HL-60 (cell line): ENCODE results near the gene GSTM2.
"Not testable (repeated sequence)": the region's sequence is repeated elsewhere in the genome, so short reads cannot be mapped to it uniquely, and the experiment has no call there.

Experiments
- DNase-seq, 2 experiments: peaks; one replicate each; pipeline ENCODE4 v3.0.0-alpha.2; 2010 to 2020; ENCODE audit warnings: low read depth in 1 of 2, low spot score in 1 of 2
- H3K27ac ChIP-seq: fragments of 250-450 bp; sonication (Bioruptor Pico); replicated peaks from 2 replicates; pipeline ENCODE4 v1.5.1; 2020; ENCODE audit warnings: mild to moderate bottlenecking, moderate library complexity
- H3K27me3 ChIP-seq: fragments of 250-450 bp; sonication (Bioruptor Pico); 2 replicates; pipeline ENCODE4 v1.5.1; 2021; ENCODE audit warnings: mild to moderate bottlenecking, moderate library complexity; ENCODE audit not compliant: insufficient read depth, poor library complexity, severe bottlenecking
- H3K4me3 ChIP-seq: replicated peaks from 2 replicates; pipeline ENCODE4 v1.5.1; 2011; ENCODE audit warnings: mild to moderate bottlenecking, control low read depth, low read length; ENCODE audit not compliant: insufficient read depth
- GABPA ChIP-seq: IDR thresholded peaks from 2 replicates; pipeline ENCODE4 v1.6.1; 2012; ENCODE audit warnings: low read depth
- POLR2AphosphoS5 ChIP-seq: IDR thresholded peaks from 2 replicates; pipeline ENCODE4 v1.6.1; 2012; ENCODE audit warnings: low read depth
- SPI1 ChIP-seq: IDR thresholded peaks from 2 replicates; pipeline ENCODE4 v1.6.1; 2012; ENCODE audit warnings: low read depth, mild to moderate bottlenecking, borderline replicate concordance
- TF ChIP-seq, protein P1 (sequence below): IDR thresholded peaks from one replicate; pipeline ENCODE4 v1.5.1; 2011; ENCODE audit warnings: low read length, control low read depth, inconsistent platforms; ENCODE audit not compliant: insufficient read depth
- TF ChIP-seq, protein P2 (sequence below): IDR thresholded peaks from 2 replicates; pipeline ENCODE4 v1.6.1; 2012; ENCODE audit warnings: low read depth; ENCODE audit not compliant: insufficient replicate concordance

The GSTM2 gene

DNA sequence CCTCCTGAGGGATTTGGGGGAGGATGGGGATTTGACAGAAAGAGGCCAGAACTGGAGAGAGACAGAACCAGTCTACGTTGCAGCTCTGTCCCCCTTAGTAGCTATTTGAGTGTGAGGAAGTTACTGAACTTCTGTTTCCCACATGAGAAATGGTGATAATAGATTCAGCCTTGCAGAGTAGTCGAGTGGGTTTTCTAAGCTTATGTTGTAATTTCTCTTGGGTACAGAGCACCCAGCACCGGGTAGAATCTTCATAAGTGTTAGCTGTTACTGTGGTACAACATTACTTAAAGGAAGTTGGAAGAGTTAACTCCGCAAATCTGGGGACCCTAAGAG, 7.2 kb upstream of the GSTM2 start:
- TF ChIP-seq SPI1, result peak; percentile 59; the same call in 1 of the 2 replicates
- not testable (repeated sequence) for H3K27ac ChIP-seq, H3K27me3 ChIP-seq, H3K4me3 ChIP-seq
- DNase-seq, result peak in 1 of 2 experiments; percentile 48

DNA sequence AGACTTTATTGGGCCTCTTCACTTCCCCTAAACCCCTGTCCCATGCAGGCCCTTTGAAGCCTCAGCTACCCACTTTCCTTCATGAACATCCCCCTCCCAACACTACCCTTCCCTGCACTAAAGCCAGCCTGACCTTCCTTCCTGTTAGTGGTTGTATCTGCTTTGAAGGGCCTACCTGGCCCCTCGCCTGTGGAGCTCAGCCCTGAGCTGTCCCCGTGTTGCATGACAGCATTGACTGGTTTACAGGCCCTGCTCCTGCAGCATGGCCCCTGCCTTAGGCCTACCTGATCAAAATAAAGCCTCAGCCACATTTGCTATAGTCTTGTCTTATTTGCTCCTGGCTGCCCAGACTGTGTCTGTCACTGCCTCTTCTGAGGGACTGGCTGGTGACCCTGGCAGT, 6.5 kb upstream of the GSTM2 start:
- no peak for DNase-seq
- TF ChIP-seq SPI1 (no peak), GABPA (no peak)
- TF ChIP-seq, protein P1, sequence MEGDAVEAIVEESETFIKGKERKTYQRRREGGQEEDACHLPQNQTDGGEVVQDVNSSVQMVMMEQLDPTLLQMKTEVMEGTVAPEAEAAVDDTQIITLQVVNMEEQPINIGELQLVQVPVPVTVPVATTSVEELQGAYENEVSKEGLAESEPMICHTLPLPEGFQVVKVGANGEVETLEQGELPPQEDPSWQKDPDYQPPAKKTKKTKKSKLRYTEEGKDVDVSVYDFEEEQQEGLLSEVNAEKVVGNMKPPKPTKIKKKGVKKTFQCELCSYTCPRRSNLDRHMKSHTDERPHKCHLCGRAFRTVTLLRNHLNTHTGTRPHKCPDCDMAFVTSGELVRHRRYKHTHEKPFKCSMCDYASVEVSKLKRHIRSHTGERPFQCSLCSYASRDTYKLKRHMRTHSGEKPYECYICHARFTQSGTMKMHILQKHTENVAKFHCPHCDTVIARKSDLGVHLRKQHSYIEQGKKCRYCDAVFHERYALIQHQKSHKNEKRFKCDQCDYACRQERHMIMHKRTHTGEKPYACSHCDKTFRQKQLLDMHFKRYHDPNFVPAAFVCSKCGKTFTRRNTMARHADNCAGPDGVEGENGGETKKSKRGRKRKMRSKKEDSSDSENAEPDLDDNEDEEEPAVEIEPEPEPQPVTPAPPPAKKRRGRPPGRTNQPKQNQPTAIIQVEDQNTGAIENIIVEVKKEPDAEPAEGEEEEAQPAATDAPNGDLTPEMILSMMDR, result no peak
- TF ChIP-seq, protein P2, sequence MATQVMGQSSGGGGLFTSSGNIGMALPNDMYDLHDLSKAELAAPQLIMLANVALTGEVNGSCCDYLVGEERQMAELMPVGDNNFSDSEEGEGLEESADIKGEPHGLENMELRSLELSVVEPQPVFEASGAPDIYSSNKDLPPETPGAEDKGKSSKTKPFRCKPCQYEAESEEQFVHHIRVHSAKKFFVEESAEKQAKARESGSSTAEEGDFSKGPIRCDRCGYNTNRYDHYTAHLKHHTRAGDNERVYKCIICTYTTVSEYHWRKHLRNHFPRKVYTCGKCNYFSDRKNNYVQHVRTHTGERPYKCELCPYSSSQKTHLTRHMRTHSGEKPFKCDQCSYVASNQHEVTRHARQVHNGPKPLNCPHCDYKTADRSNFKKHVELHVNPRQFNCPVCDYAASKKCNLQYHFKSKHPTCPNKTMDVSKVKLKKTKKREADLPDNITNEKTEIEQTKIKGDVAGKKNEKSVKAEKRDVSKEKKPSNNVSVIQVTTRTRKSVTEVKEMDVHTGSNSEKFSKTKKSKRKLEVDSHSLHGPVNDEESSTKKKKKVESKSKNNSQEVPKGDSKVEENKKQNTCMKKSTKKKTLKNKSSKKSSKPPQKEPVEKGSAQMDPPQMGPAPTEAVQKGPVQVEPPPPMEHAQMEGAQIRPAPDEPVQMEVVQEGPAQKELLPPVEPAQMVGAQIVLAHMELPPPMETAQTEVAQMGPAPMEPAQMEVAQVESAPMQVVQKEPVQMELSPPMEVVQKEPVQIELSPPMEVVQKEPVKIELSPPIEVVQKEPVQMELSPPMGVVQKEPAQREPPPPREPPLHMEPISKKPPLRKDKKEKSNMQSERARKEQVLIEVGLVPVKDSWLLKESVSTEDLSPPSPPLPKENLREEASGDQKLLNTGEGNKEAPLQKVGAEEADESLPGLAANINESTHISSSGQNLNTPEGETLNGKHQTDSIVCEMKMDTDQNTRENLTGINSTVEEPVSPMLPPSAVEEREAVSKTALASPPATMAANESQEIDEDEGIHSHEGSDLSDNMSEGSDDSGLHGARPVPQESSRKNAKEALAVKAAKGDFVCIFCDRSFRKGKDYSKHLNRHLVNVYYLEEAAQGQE, result no peak
- Histone ChIP-seq H3K4me3 (no peak overlapping the region), H3K27ac (no peak overlapping the region), H3K27me3 (no peaks in the 10 kb centered on the region)

DNA sequence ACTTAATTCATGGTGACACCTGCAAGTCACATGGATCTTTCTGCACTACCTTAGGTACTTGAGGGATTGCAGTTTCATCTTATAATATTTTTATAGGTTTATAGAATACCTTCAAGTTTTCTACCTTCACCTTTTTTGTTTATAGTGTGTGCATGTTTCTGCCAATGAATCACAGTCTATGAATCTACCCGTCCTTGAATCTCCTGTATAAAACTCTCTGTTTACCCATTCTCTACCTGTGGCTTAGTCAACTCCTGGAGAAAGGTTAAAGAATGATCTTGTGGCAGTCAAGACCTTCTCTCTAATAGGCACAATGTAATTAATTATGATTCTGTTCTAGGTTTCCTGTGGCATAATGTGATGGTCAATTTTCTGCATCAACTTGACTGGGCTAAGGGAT, 3.2 kb upstream of the GSTM2 start:
- TF ChIP-seq, protein P2, result no peak
- no peak for TF ChIP-seq POLR2AphosphoS5
- TF ChIP-seq, protein P1, result no peak
- no peak for TF ChIP-seq GABPA
- TF ChIP-seq SPI1, result no peak
- H3K27me3 ChIP-seq, result no peaks in the 10 kb centered on the region
- DNase-seq, result no peak
- no peak overlapping the region for H3K27ac ChIP-seq
- H3K4me3 ChIP-seq, result no peak overlapping the region

- Histone ChIP-seq H3K4me3 (no peak overlapping the region), H3K27me3 (peaks cover 2% of the 10 kb centered on the region), H3K27ac (no peak overlapping the region)
- no peak for DNase-seq
- TF ChIP-seq SPI1 (no peak), GABPA (no peak), POLR2AphosphoS5 (no peak)
- TF ChIP-seq, protein P1, result no peak
- TF ChIP-seq, protein P2, result no peak
Measured at GRCh38 chr1:109668123-109668775, 392 bp downstream of the GSTM2 start.
